GM12865 (cell line): ENCODE data around the gene FAM81B.
A peak's percentile ranks its signal among the peaks of the same experiment; 100 is the strongest.

ENCODE experiments used
- DNase-seq: peaks from one replicate; pipeline ENCODE4 v3.0.0; 2010; ENCODE audit warnings: low read depth
- H3K4me3 ChIP-seq: 2 replicates; pipeline ENCODE4 v1.5.1; 2011; ENCODE audit warnings: mild to moderate bottlenecking, low read depth, low read length, control low read depth
- TF ChIP-seq, protein P1 (sequence below): IDR thresholded peaks from 2 replicates; pipeline ENCODE4 v1.5.1; 2011; ENCODE audit warnings: low read length, control low read depth, low read depth, inconsistent platforms; ENCODE audit not compliant: insufficient read depth; ENCODE audit errors: missing control alignments

FAM81B gene

DNA sequence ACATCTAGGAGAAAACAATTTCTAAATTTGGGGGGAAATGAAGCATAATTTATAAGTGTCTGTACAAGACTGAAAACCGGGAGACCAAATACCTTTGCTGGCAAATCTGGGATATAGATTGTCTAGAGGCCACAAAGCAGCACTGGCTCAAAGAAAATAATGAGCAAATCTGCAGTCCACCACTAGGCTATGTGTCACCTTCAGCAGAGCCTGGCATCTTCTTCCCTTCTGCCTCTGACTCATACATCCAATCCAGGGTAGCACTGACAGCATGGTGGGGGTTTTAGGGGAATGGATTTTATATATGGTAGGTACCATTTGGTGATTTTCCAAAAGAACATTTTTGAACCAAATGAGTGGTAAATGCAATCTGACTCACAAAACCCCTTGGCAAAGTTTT is 12.8 kb downstream of the FAM81B start:
- H3K4me3 ChIP-seq, result no peak overlapping the region
- TF ChIP-seq, protein P1, sequence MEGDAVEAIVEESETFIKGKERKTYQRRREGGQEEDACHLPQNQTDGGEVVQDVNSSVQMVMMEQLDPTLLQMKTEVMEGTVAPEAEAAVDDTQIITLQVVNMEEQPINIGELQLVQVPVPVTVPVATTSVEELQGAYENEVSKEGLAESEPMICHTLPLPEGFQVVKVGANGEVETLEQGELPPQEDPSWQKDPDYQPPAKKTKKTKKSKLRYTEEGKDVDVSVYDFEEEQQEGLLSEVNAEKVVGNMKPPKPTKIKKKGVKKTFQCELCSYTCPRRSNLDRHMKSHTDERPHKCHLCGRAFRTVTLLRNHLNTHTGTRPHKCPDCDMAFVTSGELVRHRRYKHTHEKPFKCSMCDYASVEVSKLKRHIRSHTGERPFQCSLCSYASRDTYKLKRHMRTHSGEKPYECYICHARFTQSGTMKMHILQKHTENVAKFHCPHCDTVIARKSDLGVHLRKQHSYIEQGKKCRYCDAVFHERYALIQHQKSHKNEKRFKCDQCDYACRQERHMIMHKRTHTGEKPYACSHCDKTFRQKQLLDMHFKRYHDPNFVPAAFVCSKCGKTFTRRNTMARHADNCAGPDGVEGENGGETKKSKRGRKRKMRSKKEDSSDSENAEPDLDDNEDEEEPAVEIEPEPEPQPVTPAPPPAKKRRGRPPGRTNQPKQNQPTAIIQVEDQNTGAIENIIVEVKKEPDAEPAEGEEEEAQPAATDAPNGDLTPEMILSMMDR, result no peak
- no peak for DNase-seq

DNA sequence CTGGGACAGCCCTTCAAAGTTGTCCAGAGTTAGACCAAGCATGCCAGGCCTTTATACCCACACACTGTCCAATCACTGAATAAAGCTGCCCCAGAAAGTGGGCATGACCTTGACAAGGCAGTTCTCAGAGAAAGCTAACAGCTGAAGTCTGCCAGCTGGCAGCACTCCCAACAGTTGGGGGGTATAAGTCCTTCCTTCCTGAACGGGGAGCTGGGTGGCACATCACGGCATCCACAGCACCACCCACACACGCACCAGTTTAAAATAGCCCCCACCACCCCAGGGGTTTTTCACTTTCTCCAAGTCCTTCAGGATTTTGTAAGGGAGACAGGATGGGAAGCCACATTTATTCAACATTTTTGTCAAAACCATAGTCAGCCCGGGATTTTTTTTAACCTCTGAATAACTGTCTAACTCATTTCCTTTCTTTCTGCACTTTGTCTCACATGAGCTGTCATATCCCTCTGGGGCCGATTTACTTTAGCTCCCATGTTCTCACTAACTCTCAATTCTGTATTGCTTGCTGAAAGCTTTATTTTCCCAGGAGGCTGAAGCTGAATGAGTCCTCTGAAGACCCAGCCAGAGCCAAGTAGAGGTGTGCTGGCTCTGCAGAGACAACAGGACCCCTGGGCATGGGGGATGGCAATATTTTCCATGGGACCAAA is 15.4 kb downstream of the FAM81B start:
- peak; percentile 6 for DNase-seq
- H3K4me3 ChIP-seq, result no peak overlapping the region
- TF ChIP-seq, protein P1, result no peak

DNA sequence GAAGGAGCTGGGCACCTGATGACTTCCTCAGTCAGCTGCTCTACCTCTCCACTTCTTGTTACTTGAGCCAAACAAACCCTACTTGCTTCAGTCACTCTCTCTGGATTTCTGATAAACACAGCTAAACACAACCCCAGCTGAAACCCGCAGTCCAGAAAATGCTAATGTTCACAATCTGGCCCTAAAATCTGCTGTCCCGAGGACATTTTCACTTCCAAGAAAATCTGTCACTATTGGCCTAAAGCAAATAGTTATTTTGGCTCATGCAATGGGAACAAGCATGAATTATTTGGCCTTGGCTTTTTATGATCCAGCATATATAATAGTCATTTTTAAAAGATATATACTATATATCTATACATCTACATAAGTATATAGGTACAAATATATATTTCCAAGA is 19.1 kb downstream of the FAM81B start:
- TF ChIP-seq, protein P1, result no peak
- H3K4me3 ChIP-seq, result no peak overlapping the region
- no peak for DNase-seq

DNA sequence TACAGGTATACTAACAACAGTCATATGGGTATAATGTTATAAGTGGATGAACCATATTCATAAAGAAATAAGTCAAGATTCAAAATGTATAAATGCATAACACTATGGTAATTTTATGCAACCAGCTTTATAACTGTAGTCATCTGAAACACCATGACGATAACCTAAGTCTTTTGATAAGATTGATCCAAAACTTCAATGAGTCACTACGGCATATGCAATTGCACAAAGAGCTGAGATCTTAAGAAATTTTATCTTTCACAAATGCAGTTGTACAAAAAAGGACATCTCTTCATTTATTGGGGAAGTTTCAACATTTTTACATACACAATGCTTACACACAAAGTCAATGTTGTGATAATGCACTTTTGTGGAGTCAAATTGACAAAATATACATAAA is 20.3 kb downstream of the FAM81B start:
- TF ChIP-seq, protein P1, result no peak
- DNase-seq, result no peak
- no peak overlapping the region for H3K4me3 ChIP-seq

DNA sequence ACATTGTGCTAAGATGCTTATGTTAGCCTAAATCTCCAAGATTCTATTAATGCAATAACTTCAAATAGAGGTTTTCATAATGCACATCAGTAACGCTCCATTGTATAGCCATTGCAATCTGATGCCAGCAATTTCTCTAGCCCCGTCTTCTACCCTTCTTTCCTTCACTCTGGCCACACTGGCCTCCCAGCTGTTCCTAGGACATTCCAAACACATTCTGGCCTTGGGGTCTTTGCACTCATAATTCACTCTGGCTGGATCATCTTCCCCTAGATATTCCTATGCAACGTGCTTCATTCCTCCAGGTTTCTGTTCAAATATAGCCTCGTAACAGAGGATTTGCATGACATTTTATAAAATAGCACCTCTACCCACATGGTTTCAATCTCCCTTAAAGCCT is 23.3 kb downstream of the FAM81B start:
- no peak overlapping the region for H3K4me3 ChIP-seq
- no peak for DNase-seq
- TF ChIP-seq, protein P1, result no peak

DNA sequence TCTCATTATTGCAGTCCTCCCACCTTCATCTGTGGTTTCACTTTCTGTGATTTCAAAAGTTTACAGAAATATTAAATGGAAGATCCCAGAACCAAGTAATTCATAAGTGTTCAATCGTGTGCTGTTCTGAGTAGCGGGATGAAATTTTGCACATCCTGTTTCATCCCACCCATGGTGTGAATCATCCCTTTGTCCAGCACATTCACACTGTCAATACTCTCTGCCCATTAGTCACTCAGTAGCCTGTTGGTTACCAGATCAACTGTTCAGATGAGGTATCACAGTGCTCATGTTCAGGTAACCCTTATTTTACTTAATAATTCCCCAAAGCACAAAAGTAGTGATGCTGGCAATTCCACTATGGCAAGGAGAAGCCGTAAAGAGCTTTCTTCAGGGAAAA is 26.8 kb downstream of the FAM81B start:
- H3K4me3 ChIP-seq, result no peak overlapping the region
- TF ChIP-seq, protein P1, result no peak
- no peak for DNase-seq

DNA sequence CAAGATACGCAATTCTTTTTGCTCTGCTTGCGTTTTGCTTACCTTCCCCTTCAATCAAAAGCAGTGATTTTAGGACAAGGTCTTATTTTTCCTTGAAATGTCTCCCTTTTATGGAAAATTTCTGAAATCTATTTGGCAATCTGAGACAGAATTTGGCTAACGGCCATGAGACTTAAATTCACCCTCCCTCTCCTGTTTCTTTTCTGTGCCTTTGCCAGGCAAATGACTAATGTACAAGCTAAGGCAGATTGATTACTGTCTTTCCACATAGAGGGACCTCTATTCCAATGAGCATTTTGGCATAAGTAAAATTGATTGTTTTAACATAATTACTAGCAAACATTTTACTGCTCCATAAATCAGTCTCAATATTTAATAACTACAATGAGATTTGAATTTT is 31.7 kb downstream of the FAM81B start:
- TF ChIP-seq, protein P1, result no peak
- H3K4me3 ChIP-seq, result no peak overlapping the region
- no peak for DNase-seq
